MG63 (cell line): ENCODE data around the gene BHLHE41. TPM values are rescaled to one million over a fixed set of nuclear protein-coding genes. Genes with fewer than 3 reads are reported as not detected.

Experiments used
- total RNA-seq: library from RNA; depleted of rRNA; stranded (reverse); fragments of >200 nt; shearing (Covaris generic); gene quantifications from 2 replicates; pipeline ENCODE4 v1.2.3, GENCODE V29; 2014; ENCODE audit warnings: low replicate concordance; rRNA removed

Gene BHLHE41
- total RNA-seq, 1 experiment from 2014 or later = 0.03 TPM

Other genes with a start within 250 kb of the BHLHE41 start
- 7.3 and 40.9 TPM in 2 replicates for gene RASSF8, start 166.4 kb downstream of the BHLHE41 start, total RNA-seq
- gene SSPN, start 70.5 kb upstream of the BHLHE41 start, total RNA-seq = 0.13 TPM in 1 of 2 replicates, not detected in the other